HG03439 (cell line): ENCODE data around the gene ADGRF5.
"Not testable (repeated sequence)": the region's sequence is repeated elsewhere in the genome, so short reads cannot be mapped to it uniquely, and the experiment has no call there.

Source experiments
- ATAC-seq: cut with Tn5 transposase; IDR thresholded peaks from one replicate; pipeline ENCODE4 v1.9.1; 2021; ENCODE audit warnings: mild to moderate bottlenecking, moderate library complexity; ENCODE audit not compliant: unreplicated experiment

ADGRF5 gene

GRCh38 chr6:46834257-46834916, 87.4 kb downstream of the ADGRF5 start:
- not testable (repeated sequence) for ATAC-seq

GRCh38 chr6:46832816-46833215, 88.9 kb downstream of the ADGRF5 start:
- no peak for ATAC-seq

DNA sequence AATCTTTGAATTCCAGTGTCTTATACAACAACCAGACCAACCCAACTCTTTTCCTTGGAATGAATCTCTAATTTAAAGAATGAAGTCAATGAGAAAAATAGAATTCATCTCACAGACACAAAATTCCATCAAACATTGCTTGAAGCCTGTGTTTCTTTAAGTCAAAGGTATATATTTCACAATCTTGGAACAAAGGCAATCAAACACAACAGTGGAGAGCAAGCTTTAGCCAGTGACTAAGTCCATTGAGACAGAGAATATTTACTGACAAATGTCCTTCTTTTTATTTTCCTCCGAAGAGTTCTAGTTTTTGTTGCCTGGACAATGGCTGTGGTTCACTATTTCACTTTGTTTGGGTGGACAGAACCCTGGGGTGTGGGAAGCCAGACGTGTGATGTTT, 92.8 kb downstream of the ADGRF5 start:
- no peak for ATAC-seq

DNA sequence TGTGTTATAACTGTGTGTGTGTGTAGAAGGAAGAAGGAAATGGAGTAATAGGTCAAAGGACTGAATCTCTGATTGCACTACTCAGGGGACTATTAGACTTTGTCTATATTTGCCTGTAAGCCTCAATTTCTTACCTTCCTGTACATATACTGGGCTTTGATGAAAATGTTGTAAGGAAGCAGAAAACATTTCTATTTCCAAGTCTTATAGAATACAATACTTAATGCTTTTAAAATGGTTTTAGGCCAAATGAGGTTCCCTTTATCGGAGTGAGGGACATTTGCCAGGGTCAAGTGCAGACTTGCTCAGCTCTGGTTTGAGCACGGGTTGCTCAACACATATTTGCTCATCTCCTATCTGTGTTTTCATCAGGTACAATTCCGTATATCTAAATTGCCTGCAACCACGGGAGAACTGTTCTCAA, 100.3 kb downstream of the ADGRF5 start:
- ATAC-seq, result no peak

DNA sequence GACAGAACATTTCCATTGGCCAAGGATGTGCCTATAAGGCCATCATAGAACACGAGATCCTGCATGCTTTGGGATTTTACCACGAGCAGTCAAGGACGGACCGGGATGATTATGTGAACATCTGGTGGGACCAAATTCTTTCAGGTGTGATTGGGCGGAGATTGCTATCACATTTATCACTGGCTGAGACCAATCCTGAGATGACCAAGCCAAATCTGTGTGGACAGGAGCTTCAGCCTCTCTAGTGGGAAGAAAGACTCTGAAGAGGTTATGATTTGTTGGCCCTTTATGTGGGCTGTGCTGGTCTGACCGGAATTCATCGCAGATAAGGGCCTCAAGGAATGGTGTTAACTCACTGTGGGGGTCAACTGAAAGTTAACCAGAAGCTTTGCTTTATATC, 102.2 kb downstream of the ADGRF5 start:
- ATAC-seq, result no peak

GRCh38 chr6:46816626-46817025, 105.1 kb downstream of the ADGRF5 start:
- ATAC-seq, result no peak

DNA sequence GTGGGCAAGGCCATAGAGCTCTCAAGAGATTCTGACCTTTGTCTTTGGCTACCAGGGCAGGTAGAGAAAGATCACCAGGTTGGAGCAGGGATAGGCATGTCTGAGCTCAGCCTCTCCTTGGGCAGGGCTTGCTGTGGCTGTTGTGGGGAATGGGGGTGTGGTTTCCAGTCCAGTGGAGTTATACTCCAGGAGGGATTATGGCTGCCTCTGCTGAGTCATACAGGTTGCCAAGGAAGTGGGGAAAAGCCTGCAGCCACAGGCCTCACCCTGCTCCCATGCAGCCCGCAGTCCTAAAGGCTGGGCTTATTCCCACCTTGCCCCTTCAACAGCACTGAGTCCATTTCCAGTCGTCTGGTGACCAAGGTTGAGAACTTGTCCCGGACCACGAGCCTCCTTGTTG, 106.6 kb downstream of the ADGRF5 start:
- no peak for ATAC-seq

DNA sequence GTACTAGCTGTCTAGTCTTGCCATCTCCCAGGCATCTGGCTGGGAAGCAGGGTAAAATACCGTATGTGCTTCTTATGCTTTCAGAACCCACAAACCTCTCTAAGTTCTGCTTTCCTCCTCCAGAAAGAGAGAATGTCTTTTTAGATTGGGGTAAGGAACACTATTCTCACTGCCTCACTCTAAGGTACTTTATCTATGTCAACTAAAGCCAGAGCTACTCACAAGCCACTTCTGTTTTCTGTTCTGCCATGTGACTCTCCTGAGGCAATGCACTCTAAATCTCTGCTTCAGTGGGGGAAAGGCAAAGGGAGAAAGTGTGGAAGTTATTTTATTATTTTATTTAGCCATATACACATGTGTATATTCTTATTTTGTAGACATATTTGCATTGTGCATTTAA, 112.9 kb downstream of the ADGRF5 start:
- ATAC-seq, result no peak
